ENCODE results near the gene PRR35.
A peak's percentile ranks its signal among the peaks of the same experiment; 100 is the strongest.
"Not testable (repeated sequence)": the region's sequence is repeated elsewhere in the genome, so short reads cannot be mapped to it uniquely, and the experiment has no call there.

PRR35 gene

DNA sequence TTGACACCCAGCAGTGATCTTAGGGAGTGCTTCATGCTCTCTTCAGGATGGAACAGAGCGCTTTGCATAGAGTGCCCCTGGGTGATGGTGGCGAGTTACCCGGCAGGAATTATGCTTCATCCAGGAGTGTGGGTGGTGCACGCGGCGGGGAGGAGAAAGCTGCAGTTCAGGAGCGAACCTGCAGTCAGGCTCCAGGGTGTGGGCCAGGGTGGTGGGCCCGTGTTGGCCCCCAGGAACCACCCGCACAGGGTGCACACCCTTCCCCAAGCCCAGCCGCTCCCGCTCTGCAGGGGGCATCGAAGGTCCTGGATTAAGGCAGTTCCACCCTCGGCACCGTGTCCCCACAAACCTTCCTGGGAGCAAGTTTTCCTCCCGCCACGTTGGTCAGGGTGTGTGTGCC lies 33.6 kb downstream of the PRR35 start:
- no peak for DNase-seq (ENCODE audit: low read depth in 2 of 2)

DNA sequence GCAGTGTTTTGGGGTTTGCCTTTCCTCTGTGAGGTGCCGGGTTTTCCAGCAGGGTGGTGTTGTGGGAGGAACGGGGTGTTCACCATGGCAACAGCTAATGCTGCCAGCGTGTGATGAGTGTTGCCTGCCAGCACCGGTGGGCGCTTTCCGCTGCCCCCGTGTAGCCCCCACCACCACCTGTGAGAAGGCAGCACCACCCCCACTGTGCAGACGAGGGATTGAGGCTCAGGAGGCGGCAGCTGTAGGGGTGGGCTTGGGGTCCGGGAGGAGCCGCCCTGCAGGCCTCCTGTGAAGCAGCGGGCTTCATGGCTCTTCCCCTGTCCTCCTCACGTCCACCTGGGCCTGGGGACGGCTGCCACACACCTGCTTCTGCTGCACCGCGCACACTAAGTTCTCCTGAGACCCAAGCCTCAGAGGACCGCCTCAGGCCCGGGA lies 34.9 kb downstream of the PRR35 start:
- DNase-seq (ENCODE audit: low read depth in 2 of 2), result no peak

DNA sequence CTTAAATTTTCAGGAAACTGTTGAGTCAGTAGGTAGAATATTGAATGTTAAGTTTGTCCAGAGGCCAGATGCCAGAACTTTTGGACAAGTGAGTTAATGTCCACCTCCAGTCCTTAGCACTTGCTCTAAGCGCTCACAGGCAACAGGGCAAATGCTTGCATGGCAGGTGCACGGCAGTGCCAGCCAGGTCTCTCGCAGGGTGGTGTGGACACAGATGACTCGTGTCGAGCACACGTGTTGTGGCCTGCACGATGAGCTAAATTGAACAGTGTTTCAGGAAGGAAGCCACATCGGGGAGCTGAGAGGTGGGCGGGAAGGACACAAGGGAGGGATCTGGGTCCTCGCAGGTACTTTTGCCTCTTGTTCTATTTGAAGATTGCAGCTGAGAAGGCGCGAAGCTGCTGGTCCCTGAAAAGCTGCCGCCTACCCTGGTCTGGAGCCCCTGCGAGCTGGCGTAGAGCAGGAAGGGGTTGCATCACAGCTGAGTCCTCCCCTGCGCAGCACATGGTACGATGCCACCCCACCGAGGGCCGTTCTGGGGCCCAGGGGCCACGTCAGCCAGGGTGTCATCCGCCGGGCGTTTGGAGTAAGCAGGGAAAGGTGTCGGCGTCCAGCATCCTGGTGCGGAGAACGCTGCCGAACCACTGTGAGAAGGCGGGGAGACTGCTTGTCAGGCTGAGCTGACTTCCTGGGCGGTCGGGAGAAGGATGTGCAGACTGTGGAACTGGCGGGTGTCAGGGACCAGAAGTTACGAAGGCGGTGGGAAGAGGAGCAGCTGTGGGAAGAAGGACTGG lies 35.9 kb downstream of the PRR35 start:
- no peak for DNase-seq (ENCODE audit: low read depth in 2 of 2)

DNA sequence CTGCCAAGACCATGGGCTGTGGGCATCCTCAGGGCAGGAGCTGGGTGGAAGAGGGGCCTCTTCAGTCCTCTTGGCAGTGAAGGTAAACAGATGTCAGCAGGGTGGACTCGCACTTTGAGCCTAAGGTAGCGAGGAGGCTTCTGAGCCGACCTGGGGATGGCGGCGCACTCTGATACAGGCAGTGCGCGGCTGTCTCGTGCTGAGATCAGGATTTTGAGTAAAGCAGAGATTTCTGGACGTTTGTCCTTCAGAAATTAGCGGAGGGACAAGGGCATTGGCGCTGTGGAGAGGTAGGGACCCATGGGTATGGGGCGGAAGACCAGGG lies 36.5 kb downstream of the PRR35 start:
- DNase-seq (ENCODE audit: low read depth in 2 of 2), result no peak

DNA sequence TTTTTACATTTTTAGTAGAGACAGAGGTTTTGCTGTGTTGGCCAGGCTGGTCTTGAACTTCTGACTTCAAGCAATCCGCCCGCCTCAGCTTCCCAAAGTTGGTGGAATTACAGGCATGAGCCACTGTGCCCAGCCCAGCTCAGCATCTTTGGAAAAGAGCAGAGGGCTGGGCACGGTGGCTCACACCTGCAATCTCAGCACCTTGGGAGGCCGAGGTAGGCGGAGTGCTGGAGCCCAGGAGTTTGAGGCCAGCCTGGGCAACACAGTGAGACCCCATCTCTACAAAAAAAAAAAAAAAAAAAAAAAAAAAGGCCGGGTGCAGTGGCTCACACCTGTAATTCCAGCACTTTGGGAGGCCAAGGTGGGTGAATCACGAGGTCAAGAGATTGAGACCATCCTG lies 37.5 kb downstream of the PRR35 start:
- not testable (repeated sequence) for DNase-seq (ENCODE audit: low read depth in 2 of 2)

DNA sequence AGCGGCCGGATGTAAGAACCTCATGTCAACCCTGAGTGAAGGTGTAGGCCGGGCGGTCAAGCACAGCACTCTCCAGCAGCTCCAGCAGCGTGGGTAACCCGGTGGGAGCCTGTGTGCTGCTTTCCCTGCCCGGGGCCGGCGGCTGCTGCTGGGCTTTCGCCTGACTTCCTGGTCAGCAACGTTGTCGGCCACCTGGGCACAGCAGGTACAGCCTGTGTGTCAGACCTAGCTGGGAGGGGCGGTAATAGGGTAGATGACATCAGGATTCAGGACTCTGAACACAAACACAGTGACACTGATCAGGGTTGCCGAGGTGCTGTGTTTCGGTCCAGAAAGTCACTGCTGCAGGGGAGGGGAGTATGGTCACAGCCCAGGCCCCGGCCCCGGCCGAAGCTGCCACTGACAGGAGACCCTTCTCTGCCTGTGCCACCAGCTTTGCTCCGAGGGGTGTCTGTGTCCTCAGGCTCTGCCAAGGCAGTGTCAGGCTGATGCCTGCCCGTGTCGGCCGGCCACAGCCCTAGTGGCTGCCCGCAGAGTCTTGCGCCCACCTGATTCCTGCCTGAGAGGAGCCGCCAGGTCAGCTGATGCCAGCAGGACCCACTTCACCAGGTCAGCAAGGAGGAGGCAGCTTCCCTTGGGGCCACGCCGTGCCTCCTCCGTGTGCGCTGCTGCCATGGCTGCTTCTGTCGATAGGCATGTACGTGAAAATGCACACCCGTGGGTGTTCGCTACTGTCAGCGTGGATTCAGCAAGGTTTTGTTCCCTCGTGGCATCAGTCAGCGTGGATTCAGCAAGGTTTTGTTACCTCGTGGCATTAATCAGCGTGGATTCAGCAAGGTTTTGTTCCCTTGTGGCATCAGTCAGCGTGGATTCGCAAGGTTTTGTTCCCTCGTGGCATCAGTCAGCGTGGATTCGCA lies 38.9 kb downstream of the PRR35 start:
- DNase-seq (ENCODE audit: low read depth in 2 of 2), result no peak

DNA sequence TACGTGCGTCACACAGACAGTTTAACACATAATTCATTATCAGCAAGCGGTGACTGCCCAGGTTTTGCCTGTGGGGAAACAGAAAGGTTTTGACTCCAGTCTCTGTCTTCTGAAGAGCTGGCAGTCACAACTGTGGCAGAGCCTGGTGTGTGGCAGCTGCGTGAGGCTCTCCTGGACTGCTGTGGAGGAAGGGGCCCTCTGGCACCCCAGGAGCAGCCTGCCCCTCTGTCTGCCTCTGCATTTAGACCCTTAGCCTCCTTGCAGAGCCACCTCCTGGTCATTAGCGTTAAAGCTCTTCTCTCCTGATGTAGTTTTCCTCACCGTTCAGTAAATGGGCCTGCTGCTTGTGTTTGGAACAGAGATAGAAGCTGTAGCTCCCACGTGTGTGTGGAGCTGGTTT lies 40.6 kb downstream of the PRR35 start:
- DNase-seq (ENCODE audit: low read depth in 2 of 2), result no peak

DNA sequence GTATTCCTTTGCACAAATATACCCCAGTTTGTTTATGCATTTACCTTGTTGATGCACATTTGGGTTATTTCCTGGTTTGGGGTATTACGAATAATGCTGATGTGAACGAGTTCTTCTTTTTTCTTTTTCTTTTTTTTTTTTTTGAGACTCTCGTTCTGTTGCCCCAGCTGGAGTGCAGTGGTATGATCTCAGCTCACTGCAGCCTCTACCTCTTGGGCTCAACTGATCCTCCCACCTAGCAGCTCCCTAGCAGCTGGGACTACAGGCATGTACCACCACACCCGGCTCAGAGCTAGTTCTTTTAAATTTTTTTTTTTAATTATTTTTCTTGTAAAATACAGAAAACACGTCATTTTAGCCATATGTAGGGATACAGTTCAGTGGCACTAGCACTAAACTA lies 43.7 kb downstream of the PRR35 start:
- DNase-seq (ENCODE audit: low read depth in 2 of 2), result no peak

DNA sequence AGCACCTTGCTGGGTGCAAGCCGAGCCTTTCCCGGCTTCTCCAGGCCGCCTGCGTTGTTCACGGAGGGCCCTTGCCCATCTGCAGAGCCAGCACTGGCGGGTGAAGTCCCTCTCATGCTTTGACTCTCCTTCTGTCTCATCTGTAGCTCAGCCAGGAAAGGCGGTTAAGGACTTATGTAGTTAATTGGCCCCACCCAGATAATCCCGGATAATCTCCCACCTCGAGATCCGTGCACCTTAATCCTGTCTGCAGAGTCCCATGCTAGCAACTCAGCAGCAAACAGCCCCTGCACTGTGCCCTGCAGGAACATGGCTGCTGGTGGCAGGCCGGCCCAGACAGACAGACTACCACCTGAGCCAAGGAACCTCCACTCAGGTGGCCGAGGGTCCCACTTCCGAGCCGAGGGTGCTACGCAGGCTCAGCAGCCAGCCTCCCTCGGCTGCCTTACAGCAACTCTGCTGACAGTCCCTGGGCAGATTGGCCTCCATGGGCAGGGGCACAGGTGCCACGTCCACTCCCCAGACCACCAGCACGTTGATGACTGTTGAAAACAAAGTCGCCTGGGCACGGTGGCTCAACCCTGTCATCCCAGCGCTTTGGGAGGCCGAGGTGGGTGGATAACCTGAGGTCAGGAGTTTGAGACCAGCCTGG lies 46.6 kb downstream of the PRR35 start:
- DNase-seq (ENCODE audit: low read depth in 2 of 2), result no peak

DNA sequence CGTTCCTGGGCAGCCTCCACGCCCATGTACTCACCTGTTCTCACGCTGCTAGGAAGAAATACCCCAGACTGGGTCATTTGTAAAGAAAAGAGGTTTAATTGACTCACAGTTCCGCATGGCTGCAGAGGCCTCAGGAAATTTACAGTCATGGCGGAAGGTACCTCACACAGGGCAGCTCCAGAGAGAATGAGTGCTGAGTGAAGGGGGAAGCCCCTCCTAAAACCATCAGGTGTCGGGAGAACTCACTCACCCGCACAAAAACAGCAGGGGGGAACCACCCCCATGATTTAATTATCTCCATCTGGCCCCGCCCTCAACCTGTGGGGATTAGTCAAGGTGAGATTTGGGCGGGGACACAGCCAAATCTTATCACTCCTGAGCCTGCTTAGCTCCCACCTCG lies 47.8 kb downstream of the PRR35 start:
- no peak for DNase-seq (ENCODE audit: low read depth in 2 of 2)

DNA sequence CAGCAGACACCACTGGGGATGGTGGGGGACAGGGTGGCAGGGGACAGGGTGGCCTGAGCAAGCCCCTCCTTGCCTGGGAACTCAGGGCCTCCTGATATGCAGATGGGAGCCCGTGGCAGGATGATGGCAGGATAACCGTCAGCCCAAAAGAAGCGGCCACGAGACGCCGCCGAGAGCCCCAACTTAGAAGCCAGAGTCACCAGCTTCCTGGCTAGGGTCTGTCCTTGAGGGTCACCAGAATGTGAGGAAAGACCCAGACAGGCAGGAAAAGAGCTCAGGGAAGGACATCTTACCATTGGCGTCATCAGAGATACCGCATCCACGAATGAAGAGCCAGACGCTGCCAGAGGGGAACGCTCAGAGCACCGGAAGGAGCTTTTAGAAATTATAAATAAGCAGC lies 49.1 kb downstream of the PRR35 start:
- no peak for DNase-seq (ENCODE audit: low read depth in 2 of 2)

DNA sequence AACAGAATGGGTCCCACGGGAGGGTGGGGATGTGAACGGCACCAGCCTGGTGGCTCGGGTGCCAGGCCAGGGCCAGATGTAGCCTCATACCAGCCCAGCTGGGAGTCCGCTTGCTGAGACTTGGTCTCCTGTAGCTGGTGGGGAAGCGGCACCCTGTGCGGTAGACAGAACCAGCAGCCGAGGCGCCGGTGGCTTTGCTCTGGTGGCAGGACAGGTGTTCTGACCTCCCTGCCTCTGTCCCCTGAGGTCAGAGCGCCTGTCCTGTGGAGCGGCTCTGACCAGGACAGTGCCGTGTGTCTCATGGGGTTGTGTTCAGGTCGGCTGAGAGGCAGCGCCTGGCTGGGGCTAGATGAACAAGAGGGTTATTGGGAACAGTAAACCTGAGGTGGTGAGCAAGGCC lies 49.8 kb downstream of the PRR35 start:
- no peak for DNase-seq (ENCODE audit: low read depth in 2 of 2)

DNA sequence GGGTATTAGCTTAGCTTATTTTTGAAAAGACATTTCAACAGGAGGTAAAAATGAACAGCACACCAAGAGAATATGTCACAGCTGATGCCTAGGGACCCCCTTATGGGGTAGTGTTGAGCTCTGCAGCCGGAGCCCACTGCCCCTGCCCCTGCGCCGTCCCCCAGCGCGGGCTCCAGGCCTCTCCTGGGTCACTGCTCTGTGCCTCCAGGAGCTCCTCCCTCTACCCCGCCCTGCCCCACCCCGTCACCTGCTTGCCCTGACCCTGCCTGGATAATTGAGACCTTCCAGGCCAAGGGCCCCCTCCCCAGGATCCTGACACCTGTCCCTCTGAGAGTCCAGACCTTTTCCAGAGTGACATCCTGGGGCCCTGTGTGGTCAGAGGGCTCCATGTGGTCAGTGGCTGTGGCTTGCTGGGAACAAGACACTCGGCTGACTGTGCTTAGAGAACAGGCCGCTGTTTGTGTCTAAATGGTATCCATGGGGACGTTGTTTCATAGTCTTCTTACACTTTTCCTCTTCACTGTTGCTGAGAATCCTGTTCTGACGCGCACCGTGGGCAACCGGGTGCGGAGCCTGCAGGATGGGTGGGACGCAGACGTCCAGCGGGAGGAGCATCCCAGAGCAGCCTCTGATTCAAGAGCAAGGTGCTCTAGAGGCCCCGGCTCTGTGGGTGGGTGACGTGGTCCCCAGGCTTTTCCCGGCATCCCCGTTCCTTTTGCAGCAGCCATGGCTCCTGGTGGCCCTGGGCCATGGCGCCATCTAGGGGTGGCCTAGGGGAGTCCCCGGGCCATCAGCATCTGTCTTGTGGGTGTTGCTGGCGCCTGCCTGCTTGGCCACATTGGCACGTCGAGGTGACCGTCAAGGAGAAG lies 50.6 kb downstream of the PRR35 start:
- DNase-seq (ENCODE audit: low read depth in 2 of 2), result peak in 1 of 2 donors; percentile 23

DNA sequence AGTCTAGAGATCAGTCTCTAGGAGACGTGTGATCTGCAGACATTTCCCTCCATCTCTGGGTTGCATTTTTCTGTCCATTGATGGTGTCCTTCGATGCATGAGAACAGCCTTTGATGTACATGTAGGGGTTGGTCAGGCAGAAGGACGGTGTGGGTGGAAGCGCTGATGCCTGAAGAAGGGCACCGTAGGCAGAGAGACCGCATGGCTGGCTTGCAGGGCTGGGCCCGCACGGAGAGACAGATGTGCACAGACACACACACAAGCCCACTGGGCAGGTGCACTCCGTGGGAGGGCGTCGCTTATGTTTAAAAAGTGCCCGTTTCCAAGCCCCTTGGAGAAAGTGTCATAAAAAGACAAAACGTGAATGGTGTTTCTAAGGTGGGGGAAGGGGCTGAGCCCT lies 54.9 kb downstream of the PRR35 start:
- DNase-seq (ENCODE audit: low read depth in 2 of 2), result no peak
